Measurements from ENCODE around the gene HSH2D. TPM values are rescaled to one million over a fixed set of nuclear protein-coding genes. Genes with fewer than 3 reads are reported as not detected.

The HSH2D gene
- total and polyA plus RNA-seq, 12 donors = 0.21 to 4.7 (median 0.97) TPM; not detected in 1

- intact Hi-C loops (cut with DNase I) = no loop called here
- Histone ChIP-seq H3K27ac (no peak overlapping the region), H3K4me1 (replicated peaks in 1 of 2) (no peaks in the 10 kb centered on the region), H3K36me3 (replicated peaks in 1 of 2) (no peaks in the 10 kb centered on the region), H3K9me3 (replicated peaks in 1 of 3) (no peaks in the 10 kb centered on the region), H3K27me3 (no peaks in the 10 kb centered on the region), H3K4me3 (no peak overlapping the region)
- no peak for DNase-seq
- WGBS, 4 donors = 72 to 76% (median 76%) methylated on average over 8 of the region's 8 CpGs
- TF ChIP-seq POLR2A (IDR thresholded peaks at IDR 0.05) (no peak), CTCF (IDR thresholded peaks at IDR 0.05) (no peak)
These were observed 5.2 kb downstream of the HSH2D start for GRCh38 chr19:16148443-16149229.

- intact Hi-C loops (cut with DNase I) = no loop called here
- Histone ChIP-seq H3K4me3 (no peak overlapping the region), H3K27ac (no peak overlapping the region), H3K9me3 (replicated peaks in 1 of 3) (no peaks in the 10 kb centered on the region), H3K36me3 (replicated peaks in 1 of 2) (no peaks in the 10 kb centered on the region), H3K27me3 (no peaks in the 10 kb centered on the region), H3K4me1 (replicated peaks in 1 of 2) (no peaks in the 10 kb centered on the region)
- TF ChIP-seq CTCF (IDR thresholded peaks at IDR 0.05) = no peak
- TF ChIP-seq POLR2A (IDR thresholded peaks at IDR 0.05) = no peak
- DNase-seq = no peak
- WGBS, 4 donors = 82 to 87% (median 84%) methylated on average over 5 to 11 of the region's 11 CpGs
These were observed 10.3 kb downstream of the HSH2D start for GRCh38 chr19:16153582-16154336.

- DNase-seq = no peak
- no peaks in the 10 kb centered on the region for H3K4me1 ChIP-seq (replicated peaks in 1 of 2)
- no peaks in the 10 kb centered on the region for H3K27me3 ChIP-seq
- 93 to 95% (median 94%) methylated on average over 8 of the region's 8 CpGs for WGBS, 4 donors
- no peak overlapping the region for H3K4me3 ChIP-seq
- H3K36me3 ChIP-seq (replicated peaks in 1 of 2) = no peaks in the 10 kb centered on the region
- no peak overlapping the region for H3K27ac ChIP-seq
- no peaks in the 10 kb centered on the region for H3K9me3 ChIP-seq (replicated peaks in 1 of 3)
- TF ChIP-seq CTCF (IDR thresholded peaks at IDR 0.05) = no peak
- no peak for TF ChIP-seq POLR2A (IDR thresholded peaks at IDR 0.05)
- intact Hi-C loops (cut with DNase I) = no loop called here
These were observed 11.1 kb downstream of the HSH2D start for GRCh38 chr19:16154557-16154956.

GRCh38 chr19:16155128-16155527, 11.6 kb downstream of the HSH2D start:
- no peak overlapping the region for H3K4me3 ChIP-seq
- whole genome bisulfite sequencing, 4 donors = 88 to 100% (median 96%) methylated on average over 1 of the region's 1 CpG
- H3K36me3 ChIP-seq (replicated peaks in 1 of 2) = no peaks in the 10 kb centered on the region
- no peaks in the 10 kb centered on the region for H3K27me3 ChIP-seq
- TF ChIP-seq CTCF (IDR thresholded peaks at IDR 0.05) (no peak), POLR2A (IDR thresholded peaks at IDR 0.05) (no peak)
- no peaks in the 10 kb centered on the region for H3K4me1 ChIP-seq (replicated peaks in 1 of 2)
- intact Hi-C loops (cut with DNase I) = no loop called here
- no peak for DNase-seq
- no peak overlapping the region for H3K27ac ChIP-seq
- no peaks in the 10 kb centered on the region for H3K9me3 ChIP-seq (replicated peaks in 1 of 3)
